HT-29 (cell line): ENCODE data around the gene TRAPPC4. TPM values are rescaled to one million over a fixed set of nuclear protein-coding genes. Genes with fewer than 3 reads are reported as not detected.
"Not testable (repeated sequence)": the region's sequence is repeated elsewhere in the genome, so short reads cannot be mapped to it uniquely, and the experiment has no call there.

ENCODE experiments used
- DNase-seq: peaks from one replicate; pipeline ENCODE4 v3.0.0-alpha.2; 2015; ENCODE audit warnings: low spot score
- total RNA-seq: library from RNA; depleted of rRNA; stranded (reverse); fragments of >200 nt; shearing (Covaris generic); gene quantifications from 2 replicates; pipeline ENCODE4 v1.2.3, GENCODE V29; 2014

Gene TRAPPC4
- total RNA-seq, 1 experiment from 2014 or later = 60.5 TPM

DNA sequence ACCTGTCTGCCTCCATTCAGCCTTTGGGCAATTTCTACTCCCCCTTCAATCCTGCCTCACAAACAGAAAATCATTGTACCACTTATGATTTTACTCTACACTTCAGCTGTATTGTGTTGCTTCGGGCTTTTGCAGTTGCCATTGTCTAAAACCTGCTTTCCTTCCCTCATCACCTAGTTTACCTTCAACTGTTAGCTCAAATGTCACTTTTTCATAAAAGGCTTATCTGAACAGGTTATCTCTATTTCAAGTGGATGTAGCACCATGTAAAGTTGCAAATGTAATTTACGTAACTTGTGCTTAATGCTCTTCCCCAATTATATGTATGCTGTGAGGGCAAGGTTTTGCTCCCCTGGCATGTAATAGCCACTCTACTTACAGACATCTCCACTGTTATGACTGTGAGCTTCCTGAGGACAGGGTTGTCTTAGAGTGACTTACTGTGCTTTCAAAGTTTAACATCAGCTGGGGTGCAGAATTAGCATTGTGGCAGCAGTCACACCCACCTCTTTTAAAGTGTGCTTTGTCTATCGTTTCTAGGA lies 5.9 kb upstream of the TRAPPC4 start:
- DNase-seq = no peak

DNA sequence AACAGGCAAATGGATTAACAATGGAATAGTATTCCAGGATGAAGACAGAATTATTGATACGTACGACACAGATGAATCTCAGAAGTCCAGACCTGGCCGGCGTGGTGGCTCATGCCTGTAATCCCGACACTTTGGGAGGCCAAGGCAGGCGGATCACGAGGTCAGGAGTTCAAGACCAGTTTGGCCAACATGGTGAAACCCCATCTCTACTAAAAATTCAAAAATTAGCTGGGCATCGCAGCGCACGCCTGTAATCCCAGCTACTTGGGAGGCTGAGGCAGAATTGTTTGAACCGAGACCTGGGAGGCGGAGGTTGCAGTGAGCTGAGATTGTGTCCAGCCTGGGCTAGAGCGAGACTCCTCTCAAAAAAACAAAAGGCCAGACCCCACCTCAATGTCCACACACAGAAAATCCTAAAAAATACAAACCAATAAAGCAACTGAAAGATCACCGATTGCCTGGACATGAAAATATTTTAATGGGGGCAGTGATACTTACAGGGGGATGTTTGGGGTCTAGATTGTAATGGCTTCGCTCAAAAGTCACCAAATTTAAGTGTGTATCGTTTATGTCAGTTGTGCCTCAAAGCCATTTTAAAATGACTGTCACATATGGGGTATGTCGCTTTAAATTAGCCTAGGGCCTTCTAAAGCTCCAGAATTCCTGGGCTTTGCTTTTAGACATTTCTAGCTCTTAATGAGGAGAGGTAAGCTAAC lies 4.2 kb upstream of the TRAPPC4 start:
- no peak for DNase-seq

DNA sequence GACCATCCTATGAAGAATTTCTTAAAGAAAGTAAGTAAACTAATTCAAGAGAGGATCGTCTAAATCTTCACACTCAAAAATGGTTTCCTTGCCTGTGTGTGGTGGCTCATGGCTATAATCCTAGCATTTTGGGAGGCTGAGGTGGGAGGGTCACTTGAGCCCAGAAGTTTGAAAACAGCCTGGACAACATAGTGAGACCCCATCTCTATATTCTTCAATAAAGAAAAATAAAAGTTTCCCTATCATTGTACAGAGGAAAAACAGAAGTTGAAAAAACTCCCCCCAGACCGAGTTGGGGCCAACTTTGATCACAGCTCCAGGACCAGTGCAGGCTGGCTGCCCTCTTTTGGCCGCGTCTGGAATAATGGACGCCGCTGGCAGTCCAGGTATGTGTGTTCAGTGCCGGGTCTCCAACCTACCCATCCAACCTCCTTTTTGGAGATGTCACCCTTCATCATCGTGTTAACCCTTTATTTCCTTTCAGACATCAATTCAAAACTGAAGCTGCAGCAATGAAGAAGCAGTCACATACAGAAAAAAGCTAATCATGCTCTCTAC lies 3.4 kb upstream of the TRAPPC4 start:
- no peak for DNase-seq

DNA sequence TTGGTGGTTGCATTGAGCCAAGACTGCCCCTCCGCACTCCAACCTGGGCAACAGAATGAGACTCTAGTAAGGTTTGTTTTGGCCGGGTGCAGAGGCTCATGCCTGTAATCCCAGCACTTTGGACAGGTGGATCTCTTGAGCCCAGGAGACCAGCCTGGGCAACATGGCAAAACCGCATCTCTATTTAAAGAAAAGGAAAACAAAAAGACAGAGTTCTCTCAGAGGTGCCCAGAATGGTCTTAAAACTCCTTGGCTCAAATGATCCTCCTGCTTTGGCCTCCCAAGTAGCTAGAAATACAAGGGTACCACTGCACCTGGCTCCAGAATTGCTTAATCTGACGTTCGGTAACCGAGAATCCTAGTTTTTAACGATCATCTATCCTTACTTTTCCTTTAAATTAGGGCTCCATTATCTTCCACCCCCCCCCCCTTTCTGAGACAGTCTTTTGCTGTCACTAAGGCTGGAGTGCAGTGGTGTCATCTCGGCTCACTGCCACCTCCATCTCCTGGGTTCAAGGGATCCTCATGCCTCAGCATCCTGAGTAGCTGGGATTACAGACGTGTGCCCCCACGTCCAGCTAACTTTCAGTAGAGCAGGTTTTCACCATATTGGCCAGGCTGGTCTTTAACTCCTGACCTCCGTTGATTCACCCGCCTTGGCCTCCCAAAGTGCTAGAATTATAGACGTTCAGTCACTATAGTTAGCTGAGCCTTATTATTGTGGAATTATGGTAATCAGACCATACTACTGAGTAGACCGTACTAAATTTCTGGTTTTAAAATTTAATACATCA lies 2.2 kb upstream of the TRAPPC4 start:
- DNase-seq = no peak

DNA sequence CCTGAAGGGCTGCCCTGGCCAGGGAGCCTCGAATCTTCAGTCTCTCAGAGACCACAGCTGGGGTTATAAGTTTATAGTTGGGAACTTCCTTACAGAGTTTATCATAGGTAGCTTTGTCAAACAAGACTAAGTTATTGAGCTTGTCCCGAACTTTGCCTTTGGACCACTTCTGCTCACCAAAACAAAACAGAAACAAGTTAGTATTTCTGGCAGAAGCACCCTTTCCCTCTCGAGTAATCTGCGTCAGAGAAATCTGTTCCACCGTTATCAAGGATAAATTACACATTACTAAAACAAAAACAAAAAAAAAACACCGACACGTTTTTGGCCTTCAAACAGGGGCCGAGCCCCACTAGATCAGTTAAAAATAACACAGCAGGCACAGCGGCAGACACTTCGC lies 1.2 kb upstream of the TRAPPC4 start:
- not testable (repeated sequence) for DNase-seq

DNA sequence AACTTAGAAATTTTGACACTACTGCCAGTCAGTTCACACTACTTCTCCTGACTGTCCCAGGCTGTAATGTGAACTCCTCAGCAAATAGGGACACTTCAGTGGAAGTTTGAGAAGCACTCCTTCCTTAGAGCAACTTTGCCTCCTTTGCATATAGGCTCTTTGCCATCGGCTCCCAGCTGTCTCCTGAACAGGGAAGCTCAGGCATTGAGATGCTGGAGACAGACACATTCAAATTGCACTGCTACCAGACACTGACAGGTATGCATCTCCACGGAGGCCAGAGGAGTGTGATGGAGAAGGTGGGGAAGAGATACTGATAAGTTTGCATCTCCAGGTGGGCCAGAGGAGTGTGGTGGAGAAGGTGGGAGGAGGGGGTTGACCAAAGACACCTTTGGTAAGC lies 1.4 kb downstream of the TRAPPC4 start:
- DNase-seq = no peak

DNA sequence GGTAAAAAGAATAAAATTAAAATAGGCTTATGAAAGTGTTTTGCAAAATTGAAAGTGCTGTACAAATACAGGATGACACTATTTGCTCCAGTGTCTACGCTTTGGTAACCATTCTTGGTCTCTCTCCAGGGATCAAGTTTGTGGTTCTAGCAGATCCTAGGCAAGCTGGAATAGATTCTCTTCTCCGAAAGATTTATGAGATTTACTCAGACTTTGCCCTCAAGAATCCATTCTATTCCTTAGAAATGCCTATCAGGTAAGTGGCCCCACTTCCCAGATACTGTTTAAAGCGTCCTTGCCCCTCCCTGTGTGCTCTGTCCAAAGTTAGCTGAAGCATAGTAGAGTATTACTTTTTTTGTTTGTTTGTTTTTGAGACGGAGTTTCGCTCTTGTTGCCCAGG lies 3.1 kb downstream of the TRAPPC4 start:
- no peak for DNase-seq

DNA sequence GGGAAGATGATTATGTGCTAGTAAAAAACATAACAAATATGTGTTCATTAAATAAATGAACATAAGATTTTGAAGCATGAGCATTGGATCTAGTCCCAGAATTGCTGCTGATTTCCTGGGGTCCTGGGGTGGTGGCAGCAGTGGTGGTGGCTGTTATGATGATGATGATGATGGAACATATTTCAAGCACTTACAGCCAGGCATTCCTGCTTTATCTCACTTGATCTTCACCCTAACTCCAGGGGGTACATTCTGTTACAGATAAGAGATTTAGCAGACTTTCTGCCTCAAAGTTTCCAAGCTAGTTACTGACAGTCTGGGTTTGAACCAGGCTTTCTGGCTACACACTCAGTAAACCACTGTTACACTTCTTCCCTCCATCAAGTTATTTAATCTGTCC lies 5.2 kb downstream of the TRAPPC4 start:
- no peak for DNase-seq

DNA sequence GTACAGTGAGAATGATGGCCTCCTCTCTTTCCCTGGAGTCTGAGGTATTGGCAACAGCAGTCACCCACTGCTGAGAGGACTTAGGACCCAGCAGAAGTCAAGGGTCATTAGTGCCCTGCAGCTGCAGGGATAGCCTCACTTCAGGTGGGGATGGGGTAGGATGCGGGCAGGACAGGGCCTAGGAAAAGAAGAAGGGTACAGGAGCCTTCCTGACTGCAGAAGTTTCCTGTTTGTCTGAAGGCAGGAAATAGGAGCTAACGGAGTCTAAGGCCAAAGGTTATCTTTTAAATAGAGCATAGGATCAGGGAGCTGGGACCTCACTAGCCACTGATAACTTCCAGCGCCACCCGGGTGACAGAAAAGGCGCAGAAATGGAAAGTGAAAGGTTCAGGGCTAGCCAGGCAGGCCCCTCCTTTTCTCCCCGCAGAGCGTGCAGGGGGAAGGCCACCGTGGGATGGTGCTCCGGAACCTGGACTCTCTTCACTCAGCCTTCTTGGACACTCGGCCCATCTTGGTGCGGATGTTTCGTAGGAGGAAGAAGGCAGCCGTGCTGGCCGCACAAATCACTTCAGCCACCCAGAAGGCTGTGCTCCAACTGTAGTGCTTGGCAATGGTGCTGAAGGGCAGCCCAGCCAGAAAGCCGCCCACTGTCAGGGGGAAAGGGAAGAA lies 6.0 kb downstream of the TRAPPC4 start:
- no peak for DNase-seq

DNA sequence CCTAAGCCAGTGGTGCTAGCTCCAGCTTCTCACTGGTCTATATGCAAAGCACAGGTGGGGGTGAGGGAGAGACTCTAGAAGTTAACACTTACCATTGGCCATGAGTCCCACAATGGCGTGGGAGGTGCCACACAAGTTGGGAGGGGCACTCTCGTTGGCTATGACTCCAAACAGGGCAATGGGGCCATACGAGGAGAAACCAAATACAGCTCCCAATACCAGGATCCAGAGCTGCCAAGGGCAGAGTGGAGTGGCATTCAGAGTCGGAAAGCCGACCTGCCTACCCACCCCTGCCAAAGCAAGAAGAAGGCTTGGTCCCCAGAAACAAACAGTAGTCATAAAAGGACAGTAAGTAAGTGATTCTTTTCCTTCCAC lies 6.5 kb downstream of the TRAPPC4 start:
- DNase-seq = no peak

DNA sequence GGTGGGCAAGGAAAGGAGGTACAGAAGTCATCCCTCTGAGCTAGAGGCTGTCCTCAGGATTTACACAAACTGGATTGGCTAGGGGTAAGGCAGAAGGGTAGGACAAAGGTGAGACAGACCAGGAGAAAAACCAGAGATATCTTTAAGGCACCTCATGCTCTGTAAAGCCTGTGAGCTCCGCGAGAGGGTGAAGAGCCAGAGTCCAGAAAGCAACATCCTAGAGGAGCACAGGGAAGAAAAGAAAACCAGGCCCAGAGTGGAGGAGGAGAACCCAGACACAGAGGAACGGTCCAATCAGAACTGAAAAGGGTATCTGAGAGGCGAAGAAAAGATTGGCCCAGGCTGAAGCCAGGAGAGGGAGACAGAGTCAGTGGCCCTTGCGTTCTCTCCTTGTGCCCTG lies 7.0 kb downstream of the TRAPPC4 start:
- no peak for DNase-seq

DNA sequence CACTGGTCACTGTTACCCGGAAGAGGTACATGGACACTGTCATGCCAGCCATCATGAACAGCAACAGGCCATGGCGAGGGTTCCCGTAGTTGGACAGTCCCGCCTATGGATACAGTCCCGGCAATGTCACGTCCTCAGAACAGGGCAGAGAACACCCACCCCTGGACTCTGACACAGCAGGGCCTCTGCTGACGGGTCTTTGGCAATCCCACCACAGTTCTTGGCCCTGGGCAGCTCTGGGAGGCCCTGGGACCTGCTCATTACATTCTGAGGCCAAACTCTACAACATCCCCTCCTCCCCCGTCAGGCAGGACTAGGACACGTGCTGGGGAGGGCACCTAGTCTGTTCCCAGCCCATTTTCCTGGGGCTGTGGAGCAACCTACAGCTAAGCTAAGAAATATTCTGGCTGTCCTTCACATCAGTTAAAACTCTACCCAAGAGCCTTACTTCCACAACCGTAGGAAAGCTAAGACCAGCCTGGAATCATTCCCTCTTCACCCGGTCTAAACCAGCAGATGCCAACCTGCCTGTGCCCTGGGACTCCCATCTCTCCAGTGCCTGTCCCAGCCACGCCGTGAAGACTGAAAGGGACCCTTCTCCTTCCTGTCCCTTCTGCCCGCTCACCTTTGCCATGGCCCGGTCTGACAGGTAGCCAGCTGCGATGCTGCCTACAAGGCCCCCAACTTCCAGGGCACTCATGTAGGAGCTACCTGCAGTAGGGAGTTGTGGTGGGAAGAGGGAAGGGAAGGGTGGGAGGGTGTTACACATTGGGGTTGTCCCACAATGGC lies 7.6 kb downstream of the TRAPPC4 start:
- no peak for DNase-seq

DNA sequence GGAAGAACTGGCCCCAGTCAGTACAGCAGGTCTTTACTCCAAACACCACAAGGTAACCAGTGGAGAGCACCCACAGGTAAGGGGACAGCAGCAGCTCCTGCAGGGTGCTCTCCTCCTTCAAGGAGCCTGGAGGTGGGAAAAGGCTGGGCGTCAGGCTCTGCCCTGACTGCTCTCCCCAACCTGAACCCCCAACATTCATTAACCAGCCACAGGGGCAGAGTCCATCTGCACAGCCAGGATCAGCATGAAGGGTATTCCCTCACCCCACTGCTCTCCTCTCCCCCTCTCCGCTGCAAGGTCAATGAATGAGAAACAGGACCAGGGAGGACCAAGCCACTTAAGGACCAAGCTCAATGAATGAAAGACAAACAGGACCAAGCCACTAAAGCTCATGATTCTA lies 8.4 kb downstream of the TRAPPC4 start:
- peak; percentile 46 for DNase-seq

DNA sequence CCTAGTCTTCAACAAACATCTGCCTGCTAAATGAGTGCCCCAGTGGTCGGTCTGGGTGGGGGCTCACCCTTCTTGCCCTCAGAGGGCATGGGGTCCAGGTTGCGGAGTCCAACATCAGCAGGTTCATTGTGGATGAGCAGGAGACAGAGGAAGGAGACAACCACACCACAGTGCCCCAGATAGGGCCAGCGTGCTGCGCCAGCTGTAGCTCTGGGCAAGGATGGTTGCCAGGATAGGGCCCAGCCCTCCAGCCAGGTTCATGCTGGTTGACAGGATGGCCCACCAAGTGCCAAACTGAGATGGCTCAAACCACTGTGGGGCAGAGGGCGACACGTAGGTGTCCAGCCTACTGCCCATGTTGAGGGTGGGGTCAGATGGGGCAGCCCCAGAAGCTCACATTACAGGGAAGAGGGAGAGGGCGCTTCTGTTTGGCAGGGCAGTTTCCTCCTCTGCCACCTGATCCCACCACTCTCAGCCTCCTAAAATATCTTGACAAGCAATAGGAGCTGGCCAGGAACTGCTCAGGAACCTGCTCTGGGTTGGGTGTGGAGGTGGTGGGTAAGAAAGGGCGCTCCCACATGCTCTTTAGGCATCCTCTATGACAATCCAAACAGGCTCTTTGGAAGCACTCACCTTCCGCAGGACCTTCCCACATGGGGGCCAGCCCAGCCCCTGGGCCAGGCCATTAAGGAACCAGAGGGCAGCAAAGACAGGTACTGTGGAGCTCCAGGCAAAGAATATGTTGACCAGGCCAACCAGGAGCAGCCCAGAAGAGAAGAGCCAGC lies 9.2 kb downstream of the TRAPPC4 start:
- DNase-seq = no peak

DNA sequence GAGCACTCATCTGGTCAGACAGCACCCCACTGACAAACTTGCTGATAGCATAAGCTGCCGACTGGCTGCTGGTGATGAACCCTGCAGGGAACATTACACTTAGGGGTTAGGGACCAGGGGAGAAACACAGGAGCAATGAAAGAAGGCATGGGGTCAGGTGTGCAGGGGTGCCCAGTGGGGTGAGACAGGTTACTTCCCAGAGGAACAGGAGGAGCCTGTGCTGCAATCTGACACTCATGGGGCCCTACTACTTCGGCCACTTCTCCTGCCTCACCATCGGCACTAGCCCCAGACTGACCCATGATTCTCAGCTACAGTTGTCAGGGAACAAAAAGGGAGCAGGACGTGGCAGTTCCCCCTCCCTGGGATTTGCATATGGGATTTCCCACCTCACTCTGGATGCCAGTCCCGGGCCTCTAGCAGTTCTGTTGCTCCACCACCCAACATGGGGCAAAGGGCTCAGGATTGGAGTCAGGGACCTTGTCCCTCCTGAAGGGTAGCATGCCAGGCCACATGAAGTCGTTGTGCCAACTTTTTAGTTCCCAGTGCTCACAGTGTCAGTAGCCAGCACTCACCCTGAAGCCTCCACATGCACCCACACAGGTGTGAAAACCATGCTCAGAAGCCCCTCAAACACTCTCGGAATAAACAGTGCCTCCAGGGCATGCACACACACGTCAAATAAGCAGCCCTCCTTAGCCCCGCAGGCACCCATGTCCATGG lies 9.9 kb downstream of the TRAPPC4 start:
- DNase-seq = no peak

DNA sequence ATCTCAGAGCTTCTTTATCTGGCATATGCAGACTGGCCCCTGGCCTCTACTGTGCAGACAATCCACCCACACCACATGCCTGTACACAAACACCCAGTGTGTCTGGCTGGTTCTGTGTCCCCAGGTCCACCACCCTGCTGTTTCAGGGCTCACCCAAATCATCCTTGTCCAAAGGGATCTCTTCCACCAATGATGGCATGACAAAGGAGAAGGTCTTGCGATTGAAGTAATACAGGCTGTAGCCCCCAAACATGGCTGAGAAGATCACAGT lies 10.4 kb downstream of the TRAPPC4 start:
- no peak for DNase-seq

DNA sequence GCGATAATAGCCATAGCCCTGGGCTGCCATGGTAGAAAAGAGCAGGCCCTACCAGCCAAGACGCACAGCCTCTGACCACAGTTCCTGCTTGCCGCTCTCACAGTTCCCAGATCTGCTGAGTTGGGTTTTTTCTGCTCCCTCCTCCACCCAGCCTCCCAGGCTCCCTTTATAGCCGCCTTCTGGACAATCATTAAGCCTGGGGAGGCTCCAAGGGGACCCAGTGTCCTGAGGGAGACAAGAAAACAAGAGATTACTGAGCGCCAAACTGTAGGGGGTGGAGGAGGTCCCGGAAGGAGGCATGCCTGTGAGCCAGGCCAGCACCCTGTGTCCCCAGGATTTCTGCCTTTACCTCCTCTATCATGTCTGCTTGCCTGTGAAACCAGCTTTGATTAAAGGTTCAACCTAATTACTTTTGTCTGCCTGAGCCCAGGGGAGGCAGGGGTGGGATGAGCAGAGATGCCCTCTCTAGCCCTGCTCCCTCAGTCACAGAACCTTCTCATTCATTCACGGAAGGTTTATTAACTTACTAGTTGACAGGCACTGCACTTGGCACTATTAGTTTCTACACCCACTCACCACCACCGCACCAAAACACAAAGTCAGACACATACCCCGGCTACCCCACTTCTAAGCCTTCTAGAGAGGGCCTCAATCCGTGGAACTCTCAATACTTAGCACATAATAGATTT lies 10.9 kb downstream of the TRAPPC4 start:
- peak; percentile 93 for DNase-seq

DNA sequence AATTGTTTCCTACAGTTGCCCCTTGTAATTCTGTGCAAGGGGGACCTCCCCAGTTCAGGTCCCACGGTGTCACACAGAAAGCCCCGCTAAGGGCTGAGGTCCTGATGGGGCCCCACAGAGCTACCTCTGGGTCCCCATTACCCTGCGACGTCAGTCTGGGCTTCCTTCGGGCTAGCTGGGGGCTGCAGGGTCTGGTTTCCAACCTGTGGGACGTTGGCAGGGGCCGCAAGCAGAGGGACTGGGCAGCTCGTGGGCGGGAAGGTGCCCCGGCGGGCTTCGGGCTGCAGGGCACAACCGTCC lies 11.4 kb downstream of the TRAPPC4 start:
- no peak for DNase-seq

DNA sequence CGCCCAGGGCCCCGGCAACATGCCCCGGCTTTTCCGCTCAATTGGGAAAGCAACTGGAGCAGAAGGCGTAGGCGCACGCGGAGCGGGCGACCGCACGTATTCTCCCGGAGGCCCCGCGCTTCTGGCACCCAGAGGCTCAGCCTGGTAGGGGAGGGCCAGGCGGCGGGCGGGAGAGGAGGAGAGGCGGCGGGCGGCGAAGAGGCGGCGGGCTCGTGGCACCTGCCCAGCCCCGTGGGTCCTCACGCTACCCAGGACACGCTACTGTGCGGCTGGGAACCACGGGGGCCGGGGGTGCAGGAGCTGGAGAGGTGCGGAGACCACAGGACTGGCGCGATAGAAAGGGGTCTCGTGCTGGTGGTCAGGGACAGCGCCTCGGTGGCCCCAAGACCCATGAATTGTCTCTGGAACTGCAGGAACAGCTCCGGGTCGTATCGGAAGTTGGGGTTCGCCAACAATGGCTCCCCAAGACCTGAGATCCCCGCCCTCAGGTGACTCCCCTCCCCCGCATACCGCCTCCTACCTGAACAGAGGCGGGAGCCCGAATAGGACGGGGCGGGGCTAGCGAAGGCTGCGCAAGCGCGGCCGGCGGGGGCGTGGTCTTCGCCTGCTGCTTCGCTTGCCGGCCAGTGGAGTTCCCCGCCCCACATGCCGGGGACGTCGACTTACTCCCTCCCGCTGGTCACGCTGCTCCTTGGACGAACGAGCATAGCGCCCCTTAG lies 11.9 kb downstream of the TRAPPC4 start, which contains the start of gene SLC37A4:
Gene SLC37A4, minus strand, starts transcription at position 549 of the 719 bp plus-strand sequence.
- DNase-seq = peak; percentile 100
